PC-3 (cell line): Measurements from ENCODE around the gene SLC9A8. TPM values are rescaled to one million over a fixed set of nuclear protein-coding genes. Genes with fewer than 3 reads are reported as not detected.

Experiments
- ATAC-seq: fragments of 200-7000 bp; cut with Tn5 transposase; 2 replicates; pipeline ENCODE4 v1.9.1; 2020; ENCODE audit warnings: mild to moderate bottlenecking, moderate library complexity
- BruUV-seq: library from RNA; stranded (reverse); fragments of 400-500 nt; replicated peaks from 2 replicates; lab custom pipeline; 2021; lab: Mats Ljungman, UMichigan
- CTCF ChIA-PET: fragments of 300-600 bp; sonication (Branson Sonifier 250); formaldehyde crosslinking; loops from one replicate; lab custom pipeline; 2022; ENCODE audit warnings: antibody characterized with exemption; lab: Charles Lee
- POLR2A ChIA-PET: fragments of 300-600 bp; sonication (Branson Sonifier 250); formaldehyde crosslinking; loops from one replicate; lab custom pipeline; 2022; ENCODE audit warnings: antibody characterized with exemption; ENCODE audit not compliant: unreplicated experiment; lab: Charles Lee
- DNase-seq: peaks from one replicate; pipeline ENCODE4 v3.0.0-alpha.2; 2015
- H2AFZ ChIP-seq: fragments of 300-600 bp; sonication (generic); 2 replicates; pipeline ENCODE4 v1.6.0; 2016; ENCODE audit warnings: antibody characterized with exemption, low read length
- H3F3A ChIP-seq: fragments of 300-600 bp; sonication (generic); one replicate; pipeline ENCODE4 v1.6.0; 2017; ENCODE audit warnings: antibody characterized with exemption, low read length, control low read depth, mild to moderate bottlenecking; ENCODE audit not compliant: unreplicated experiment
- H3K27ac ChIP-seq: fragments of 300-600 bp; sonication (generic); 2 replicates; pipeline ENCODE4 v1.5.1; 2016; ENCODE audit warnings: mild to moderate bottlenecking, low read length
- H3K27me3 ChIP-seq: fragments of 300-600 bp; sonication (generic); 2 replicates; pipeline ENCODE4 v1.6.1; 2016; ENCODE audit warnings: low read length, mixed read lengths
- H3K36me3 ChIP-seq: fragments of 300-600 bp; sonication (generic); 2 replicates; pipeline ENCODE4 v1.6.1; 2016; ENCODE audit warnings: low read depth, mixed run types, low read length, mixed read lengths
- H3K4me1 ChIP-seq: fragments of 300-600 bp; sonication (generic); 2 replicates; pipeline ENCODE4 v1.5.1; 2016; ENCODE audit warnings: low read length; ENCODE audit not compliant: insufficient read depth
- H3K4me2 ChIP-seq: fragments of 300-600 bp; sonication (generic); 2 replicates; pipeline ENCODE4 v1.6.0; 2016; ENCODE audit warnings: low read length
- H3K4me3 ChIP-seq: fragments of 300-600 bp; sonication (generic); 2 replicates; pipeline ENCODE4 v1.5.1; 2016; ENCODE audit warnings: mild to moderate bottlenecking, low read length, mixed read lengths
- H3K79me2 ChIP-seq: fragments of 300-600 bp; sonication (generic); 2 replicates; pipeline ENCODE4 v1.6.1; 2017; ENCODE audit warnings: low read length, mixed read lengths
- H3K9ac ChIP-seq: fragments of 300-600 bp; sonication (generic); 2 replicates; pipeline ENCODE4 v1.6.0; 2016; ENCODE audit warnings: mild to moderate bottlenecking, low read length
- H3K9me2 ChIP-seq: fragments of 300-600 bp; sonication (generic); replicated peaks from 2 replicates; pipeline ENCODE4 v1.6.1; 2016; ENCODE audit warnings: mixed run types, low read length, mixed read lengths
- H3K9me3 ChIP-seq: fragments of 300-600 bp; sonication (generic); 2 replicates; pipeline ENCODE4 v1.6.1; 2016; ENCODE audit warnings: low read length, mixed read lengths
- H4K20me1 ChIP-seq: fragments of 300-600 bp; sonication (generic); 2 replicates; pipeline ENCODE4 v1.6.1; 2016; ENCODE audit warnings: low read length, mixed read lengths
- EZH2 ChIP-seq: fragments of 300-600 bp; sonication (generic); IDR thresholded peaks from one replicate; pipeline ENCODE4 v1.6.1; 2017; ENCODE audit warnings: antibody characterized with exemption, mild to moderate bottlenecking, low read length; ENCODE audit not compliant: unreplicated experiment
- EZH2phosphoT487 ChIP-seq: fragments of 300-600 bp; sonication (generic); IDR thresholded peaks from 2 replicates; pipeline ENCODE4 v1.6.1; 2018; ENCODE audit warnings: mild to moderate bottlenecking, antibody characterized with exemption, low read length, borderline replicate concordance
- intact Hi-C: fragments of 100-400 bp; cut with micrococcal nuclease; formaldehyde crosslinking; loops from 2 replicates; pipeline ENCODE4 v1.9.0; 2023
- total RNA-seq: library from RNA; depleted of rRNA; stranded (reverse); fragments of >200 nt; gene quantifications from 2 replicates; pipeline ENCODE4 v1.2.3, GENCODE V29; 2014
- TF ChIP-seq, protein P1 (sequence below): fragments of 300-600 bp; sonication (generic); conservative IDR thresholded peaks from 2 replicates; pipeline ENCODE4 v1.5.1; 2017; ENCODE audit warnings: antibody characterized with exemption, low read depth, mild to moderate bottlenecking, low read length

SLC9A8 gene
- total RNA-seq, 1 experiment from 2014 or later = 13.1 TPM

DNA sequence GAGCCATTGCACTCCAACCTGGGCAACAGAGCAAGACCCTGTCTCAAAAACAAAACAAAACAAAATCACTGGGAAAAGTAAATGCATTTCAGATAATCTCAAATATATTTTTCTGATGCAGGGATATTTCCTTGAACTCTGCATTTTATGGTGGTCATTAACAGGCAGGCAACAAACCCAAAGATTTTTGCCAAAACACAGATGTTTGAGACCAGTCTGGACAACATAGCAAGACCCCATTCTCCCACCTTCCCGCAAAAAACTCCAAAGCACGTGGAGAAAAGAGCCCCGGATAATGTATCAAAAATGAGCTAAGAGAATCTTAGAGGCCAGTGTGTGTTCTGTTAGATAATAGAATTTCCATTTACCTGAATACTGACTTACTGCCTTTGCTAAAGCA is 44.3 kb downstream of the SLC9A8 start:
- no peaks in the 10 kb centered on the region for H3F3A ChIP-seq
- ChIA-PET CTCF (no interaction called here), POLR2A (interaction anchor here (0.7 kb wide), 1 partner anchor 9 kb away, joined by 9 read pairs; no protein-coding TSS in a partner anchor)
- H3K4me3 ChIP-seq = no peak overlapping the region
- no peak overlapping the region for H3K9ac ChIP-seq
- H3K27ac ChIP-seq = no peak overlapping the region
- H3K36me3 ChIP-seq = no peaks in the 10 kb centered on the region
- H3K27me3 ChIP-seq = no peaks in the 10 kb centered on the region
- no peak overlapping the region for H2AFZ ChIP-seq
- ATAC-seq (no peak), DNase-seq (no peak)
- no peaks in the 10 kb centered on the region for H4K20me1 ChIP-seq
- no peaks in the 10 kb centered on the region for H3K79me2 ChIP-seq
- no peaks in the 10 kb centered on the region for H3K9me3 ChIP-seq
- BruUV-seq = no TSS peak
- no peaks in the 10 kb centered on the region for H3K9me2 ChIP-seq
- no peak overlapping the region for H3K4me2 ChIP-seq
- TF ChIP-seq EZH2phosphoT487 = no peak
- TF ChIP-seq, protein P1, sequence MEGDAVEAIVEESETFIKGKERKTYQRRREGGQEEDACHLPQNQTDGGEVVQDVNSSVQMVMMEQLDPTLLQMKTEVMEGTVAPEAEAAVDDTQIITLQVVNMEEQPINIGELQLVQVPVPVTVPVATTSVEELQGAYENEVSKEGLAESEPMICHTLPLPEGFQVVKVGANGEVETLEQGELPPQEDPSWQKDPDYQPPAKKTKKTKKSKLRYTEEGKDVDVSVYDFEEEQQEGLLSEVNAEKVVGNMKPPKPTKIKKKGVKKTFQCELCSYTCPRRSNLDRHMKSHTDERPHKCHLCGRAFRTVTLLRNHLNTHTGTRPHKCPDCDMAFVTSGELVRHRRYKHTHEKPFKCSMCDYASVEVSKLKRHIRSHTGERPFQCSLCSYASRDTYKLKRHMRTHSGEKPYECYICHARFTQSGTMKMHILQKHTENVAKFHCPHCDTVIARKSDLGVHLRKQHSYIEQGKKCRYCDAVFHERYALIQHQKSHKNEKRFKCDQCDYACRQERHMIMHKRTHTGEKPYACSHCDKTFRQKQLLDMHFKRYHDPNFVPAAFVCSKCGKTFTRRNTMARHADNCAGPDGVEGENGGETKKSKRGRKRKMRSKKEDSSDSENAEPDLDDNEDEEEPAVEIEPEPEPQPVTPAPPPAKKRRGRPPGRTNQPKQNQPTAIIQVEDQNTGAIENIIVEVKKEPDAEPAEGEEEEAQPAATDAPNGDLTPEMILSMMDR = no peak
- peaks cover 25% of the 10 kb centered on the region for H3K4me1 ChIP-seq
- intact Hi-C loops = no loop called here

DNA sequence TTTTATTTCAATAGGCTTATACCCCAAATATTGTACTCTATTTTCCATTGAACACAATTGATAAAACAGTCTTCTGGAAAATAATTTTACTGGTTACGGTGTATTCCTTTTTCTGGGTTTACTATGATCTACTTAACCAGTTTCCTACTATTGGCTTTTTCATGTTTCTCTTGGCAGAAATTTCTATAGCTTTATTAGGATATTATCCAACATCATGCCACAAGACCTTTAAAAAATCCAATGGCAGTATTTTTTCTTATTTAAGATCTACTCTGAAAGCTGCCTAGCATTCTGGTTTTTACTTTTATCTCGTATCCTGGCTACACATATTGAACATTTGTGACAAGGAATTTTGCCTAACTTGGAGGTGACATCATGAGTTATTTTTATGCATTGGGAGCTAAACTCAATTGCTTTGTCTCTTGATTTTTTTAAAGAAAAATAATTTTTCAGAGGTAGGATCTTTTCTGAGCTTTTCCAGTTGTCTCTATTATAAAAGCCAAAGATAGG is 45.5 kb downstream of the SLC9A8 start:
- Histone ChIP-seq H4K20me1 (no peaks in the 10 kb centered on the region), H2AFZ (no peak overlapping the region), H3K79me2 (no peaks in the 10 kb centered on the region), H3K4me2 (no peak overlapping the region), H3K4me1 (peaks cover 25% of the 10 kb centered on the region), H3K36me3 (no peaks in the 10 kb centered on the region), H3F3A (no peaks in the 10 kb centered on the region), H3K27ac (no peak overlapping the region), H3K27me3 (no peaks in the 10 kb centered on the region), H3K9me3 (no peaks in the 10 kb centered on the region), H3K9me2 (no peaks in the 10 kb centered on the region), H3K4me3 (no peak overlapping the region), H3K9ac (no peak overlapping the region)
- intact Hi-C loops = no loop called here
- CTCF ChIA-PET = no interaction called here
- no TSS peak for BruUV-seq
- POLR2A ChIA-PET = no interaction called here
- DNase-seq = no peak
- ATAC-seq = no peak
- TF ChIP-seq EZH2 (no peak), EZH2phosphoT487 (no peak)
- TF ChIP-seq, protein P1 = no peak

DNA sequence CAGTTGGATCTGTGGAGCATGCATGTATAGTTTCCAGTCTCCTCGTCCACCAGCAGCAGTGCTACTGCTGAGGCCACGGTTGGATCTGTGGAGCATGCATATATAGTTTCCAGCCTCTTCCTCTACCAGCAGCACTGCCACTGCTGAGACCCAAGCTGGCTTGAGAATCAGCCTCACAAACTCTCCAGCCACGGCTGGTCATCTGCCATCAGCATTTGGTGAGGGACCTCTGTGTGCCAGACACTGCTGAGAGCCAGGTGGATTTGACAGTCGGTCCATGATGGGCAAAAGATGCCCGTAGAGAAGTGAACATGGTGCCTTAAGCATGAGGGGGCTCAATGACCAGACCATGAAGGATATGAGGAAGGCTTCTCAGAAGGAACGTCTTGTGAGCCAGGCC is 46.4 kb downstream of the SLC9A8 start:
- no TSS peak for BruUV-seq
- ATAC-seq (no peak), DNase-seq (no peak)
- Histone ChIP-seq H3K4me3 (no peak overlapping the region), H2AFZ (no peak overlapping the region), H3K9ac (no peak overlapping the region), H3K9me3 (no peaks in the 10 kb centered on the region), H3K9me2 (no peaks in the 10 kb centered on the region), H3K36me3 (no peaks in the 10 kb centered on the region), H3K4me1 (peaks cover 19% of the 10 kb centered on the region), H3K79me2 (no peaks in the 10 kb centered on the region), H3K27ac (no peak overlapping the region), H3K27me3 (no peaks in the 10 kb centered on the region), H4K20me1 (no peaks in the 10 kb centered on the region), H3K4me2 (no peak overlapping the region), H3F3A (no peaks in the 10 kb centered on the region)
- intact Hi-C loops = no loop called here
- TF ChIP-seq EZH2phosphoT487 (no peak), EZH2 (no peak)
- TF ChIP-seq, protein P1 = no peak
- CTCF ChIA-PET = interaction anchor here (0.5 to 0.9 kb wide), 3 partner anchors 37 to 375 kb away, joined by 3 read pairs; no protein-coding TSS in a partner anchor
- POLR2A ChIA-PET = no interaction called here
